HepG2 (cell line): Measurements from ENCODE around the gene HNRNPF. TPM values are rescaled to one million over a fixed set of nuclear protein-coding genes. Genes with fewer than 3 reads are reported as not detected.

Source experiments
- MED1 ChIP-seq: sonication (generic); formaldehyde crosslinking; IDR thresholded peaks from 2 replicates; pipeline ENCODE4 v1.4.0; 2020; ENCODE audit warnings: missing genetic modification reagents
- MED13 ChIP-seq: sonication (generic); formaldehyde crosslinking; IDR thresholded peaks from 2 replicates; pipeline ENCODE4 v1.5.0; 2020; ENCODE audit warnings: missing genetic modification reagents
- NFAT5 ChIP-seq: sonication (generic); formaldehyde crosslinking; IDR thresholded peaks from 2 replicates; pipeline ENCODE4 v1.4.0; 2020; ENCODE audit warnings: missing genetic modification reagents
- PBX2 ChIP-seq: IDR thresholded peaks from 2 replicates; pipeline ENCODE4 v1.6.1; 2016; ENCODE audit warnings: control low read depth
- SNAPC2 ChIP-seq: sonication (generic); formaldehyde crosslinking; IDR thresholded peaks from 2 replicates; pipeline ENCODE4 v1.8.1; 2022; ENCODE audit warnings: mild to moderate bottlenecking, missing genetic modification reagents
- TGIF2 ChIP-seq: IDR thresholded peaks from 2 replicates; pipeline ENCODE4 v1.6.1; 2016; ENCODE audit warnings: control low read depth, missing compliant biosample characterization
- TOE1 ChIP-seq: sonication (generic); formaldehyde crosslinking; IDR thresholded peaks from 2 replicates; pipeline ENCODE4 v1.4.0; 2020; ENCODE audit warnings: mild to moderate bottlenecking, missing genetic modification reagents
- ZBED4 ChIP-seq: sonication (generic); formaldehyde crosslinking; IDR thresholded peaks from 2 replicates; pipeline ENCODE4 v1.4.0; 2020; ENCODE audit warnings: missing genetic modification reagents, borderline replicate concordance
- ZNF674 ChIP-seq: sonication (generic); formaldehyde crosslinking; IDR thresholded peaks from 2 replicates; pipeline ENCODE4 v1.5.0; 2020; ENCODE audit warnings: low read depth, mild to moderate bottlenecking, missing genetic modification reagents
- ZSCAN21 ChIP-seq: sonication (generic); formaldehyde crosslinking; IDR thresholded peaks from 2 replicates; pipeline ENCODE4 v1.8.0; 2022; ENCODE audit warnings: mild to moderate bottlenecking, missing genetic modification reagents, moderate library complexity, borderline replicate concordance
- polyA plus RNA-seq, 8 experiments: library from polyadenylated mRNA; depleted of rRNA in 3 of 8; stranded (reverse) in 7 of 8; unstranded in 1 of 8; fragments of >200 nt; fragmentation: Illumina TruSeq in 4 of 8; extraction: Trizol in 4 of 8; gene quantifications; 2 replicates each; pipeline versions ENCODE4 v1.2.1 to v1.2.3, GENCODE V29; 2011 to 2016; ENCODE audit warnings: low read depth in 4 of 8, missing spikeins in 1 of 8, mixed read lengths in 1 of 8; ENCODE audit not compliant: insufficient read depth in 1 of 8
- total RNA-seq, 5 experiments: library from RNA; depleted of rRNA; stranded (reverse); fragments of >200 nt; fragmentation: Illumina TruSeq; extraction: Trizol; gene quantifications; 2 replicates each; pipeline ENCODE4 v1.2.3, GENCODE V29; 2016; ENCODE audit warnings: low read depth in 1 of 5
- TF ChIP-seq, protein P1 (sequence below): sonication (generic); formaldehyde crosslinking; conservative IDR thresholded peaks from 2 replicates; pipeline ENCODE4 v1.8.0; 2022; ENCODE audit warnings: low read depth, missing genetic modification reagents
- TF ChIP-seq, protein P2 (sequence below): sonication (generic); formaldehyde crosslinking; IDR thresholded peaks from 2 replicates; pipeline ENCODE4 v1.4.0; 2020; ENCODE audit warnings: missing genetic modification reagents

The HNRNPF gene
- total and polyA plus RNA-seq, 2 of the 13 experiments (the other 11 are each of a cell fraction or from before 2014, with no cell fraction given), result 166 to 308 TPM

- TF ChIP-seq NFAT5 (CRISPR knock-in tag) (peak; percentile 99), SNAPC2 (CRISPR knock-in tag) (peak; percentile 98), MED1 (peak; percentile 98), TOE1 (CRISPR knock-in tag) (peak; percentile 69; the same call in 1 of the 2 replicates), ZSCAN21 (CRISPR knock-in tag) (peak; percentile 99), MED13 (CRISPR knock-in tag) (peak; percentile 96), ZBED4 (CRISPR knock-in tag) (peak; percentile 40; the same call in 1 of the 2 replicates), PBX2 (CRISPR knock-in tag) (peak; percentile 19; the same call in 1 of the 2 replicates), TGIF2 (CRISPR knock-in tag) (peak; percentile 98), ZNF674 (CRISPR knock-in tag) (no peak)
- TF ChIP-seq, protein P1, sequence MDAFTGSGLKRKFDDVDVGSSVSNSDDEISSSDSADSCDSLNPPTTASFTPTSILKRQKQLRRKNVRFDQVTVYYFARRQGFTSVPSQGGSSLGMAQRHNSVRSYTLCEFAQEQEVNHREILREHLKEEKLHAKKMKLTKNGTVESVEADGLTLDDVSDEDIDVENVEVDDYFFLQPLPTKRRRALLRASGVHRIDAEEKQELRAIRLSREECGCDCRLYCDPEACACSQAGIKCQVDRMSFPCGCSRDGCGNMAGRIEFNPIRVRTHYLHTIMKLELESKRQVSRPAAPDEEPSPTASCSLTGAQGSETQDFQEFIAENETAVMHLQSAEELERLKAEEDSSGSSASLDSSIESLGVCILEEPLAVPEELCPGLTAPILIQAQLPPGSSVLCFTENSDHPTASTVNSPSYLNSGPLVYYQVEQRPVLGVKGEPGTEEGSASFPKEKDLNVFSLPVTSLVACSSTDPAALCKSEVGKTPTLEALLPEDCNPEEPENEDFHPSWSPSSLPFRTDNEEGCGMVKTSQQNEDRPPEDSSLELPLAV (CRISPR knock-in tag), result peak; percentile 91
- TF ChIP-seq, protein P2, sequence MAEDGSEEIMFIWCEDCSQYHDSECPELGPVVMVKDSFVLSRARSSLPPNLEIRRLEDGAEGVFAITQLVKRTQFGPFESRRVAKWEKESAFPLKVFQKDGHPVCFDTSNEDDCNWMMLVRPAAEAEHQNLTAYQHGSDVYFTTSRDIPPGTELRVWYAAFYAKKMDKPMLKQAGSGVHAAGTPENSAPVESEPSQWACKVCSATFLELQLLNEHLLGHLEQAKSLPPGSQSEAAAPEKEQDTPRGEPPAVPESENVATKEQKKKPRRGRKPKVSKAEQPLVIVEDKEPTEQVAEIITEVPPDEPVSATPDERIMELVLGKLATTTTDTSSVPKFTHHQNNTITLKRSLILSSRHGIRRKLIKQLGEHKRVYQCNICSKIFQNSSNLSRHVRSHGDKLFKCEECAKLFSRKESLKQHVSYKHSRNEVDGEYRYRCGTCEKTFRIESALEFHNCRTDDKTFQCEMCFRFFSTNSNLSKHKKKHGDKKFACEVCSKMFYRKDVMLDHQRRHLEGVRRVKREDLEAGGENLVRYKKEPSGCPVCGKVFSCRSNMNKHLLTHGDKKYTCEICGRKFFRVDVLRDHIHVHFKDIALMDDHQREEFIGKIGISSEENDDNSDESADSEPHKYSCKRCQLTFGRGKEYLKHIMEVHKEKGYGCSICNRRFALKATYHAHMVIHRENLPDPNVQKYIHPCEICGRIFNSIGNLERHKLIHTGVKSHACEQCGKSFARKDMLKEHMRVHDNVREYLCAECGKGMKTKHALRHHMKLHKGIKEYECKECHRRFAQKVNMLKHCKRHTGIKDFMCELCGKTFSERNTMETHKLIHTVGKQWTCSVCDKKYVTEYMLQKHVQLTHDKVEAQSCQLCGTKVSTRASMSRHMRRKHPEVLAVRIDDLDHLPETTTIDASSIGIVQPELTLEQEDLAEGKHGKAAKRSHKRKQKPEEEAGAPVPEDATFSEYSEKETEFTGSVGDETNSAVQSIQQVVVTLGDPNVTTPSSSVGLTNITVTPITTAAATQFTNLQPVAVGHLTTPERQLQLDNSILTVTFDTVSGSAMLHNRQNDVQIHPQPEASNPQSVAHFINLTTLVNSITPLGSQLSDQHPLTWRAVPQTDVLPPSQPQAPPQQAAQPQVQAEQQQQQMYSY (CRISPR knock-in tag), result peak; percentile 71
Observed at GRCh38 chr10:43420369-43421200, 11.6 kb upstream of the HNRNPF start (continued).
